ENCODE results near the gene TXK.

Gene TXK

DNA sequence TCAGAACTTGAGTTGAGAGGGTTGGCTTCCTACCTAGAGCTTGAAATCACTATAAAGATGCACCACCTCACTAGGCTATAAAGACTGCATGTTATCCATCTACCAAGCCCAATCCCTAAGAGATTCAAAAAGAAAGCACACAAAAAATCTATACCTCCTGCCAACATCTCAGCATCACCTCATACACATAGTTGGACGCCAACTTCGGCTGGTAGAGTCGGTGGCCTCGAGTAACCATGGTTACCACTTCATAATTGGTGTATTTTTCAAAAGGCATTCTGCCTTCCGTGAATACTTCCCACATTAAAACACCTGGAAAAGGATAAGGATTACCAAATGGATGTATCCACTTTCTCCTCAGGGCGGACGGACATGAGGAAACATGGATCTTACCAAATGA is 4.5 kb upstream of the TXK start:
- no peak overlapping the region for H2AFZ ChIP-seq (ENCODE audit: low read length, unreplicated experiment)
- no peaks in the 10 kb centered on the region for H3K36me3 ChIP-seq (ENCODE audit: insufficient read depth, low read length)
- H3K27ac ChIP-seq (ENCODE audit: low read depth, low read length) = no peak overlapping the region
- H3K4me1 ChIP-seq (ENCODE audit: control insufficient read depth, insufficient read depth, low read length, unreplicated experiment) = peaks cover 18% of the 10 kb centered on the region
- no peak overlapping the region for H3K4me3 ChIP-seq (ENCODE audit: low read depth, low read length)
- H3K27me3 ChIP-seq (ENCODE audit: insufficient read depth, low read length) = no peaks in the 10 kb centered on the region
- H3K79me2 ChIP-seq (ENCODE audit: control insufficient read depth, insufficient read depth, low read length, unreplicated experiment) = no peaks in the 10 kb centered on the region

DNA sequence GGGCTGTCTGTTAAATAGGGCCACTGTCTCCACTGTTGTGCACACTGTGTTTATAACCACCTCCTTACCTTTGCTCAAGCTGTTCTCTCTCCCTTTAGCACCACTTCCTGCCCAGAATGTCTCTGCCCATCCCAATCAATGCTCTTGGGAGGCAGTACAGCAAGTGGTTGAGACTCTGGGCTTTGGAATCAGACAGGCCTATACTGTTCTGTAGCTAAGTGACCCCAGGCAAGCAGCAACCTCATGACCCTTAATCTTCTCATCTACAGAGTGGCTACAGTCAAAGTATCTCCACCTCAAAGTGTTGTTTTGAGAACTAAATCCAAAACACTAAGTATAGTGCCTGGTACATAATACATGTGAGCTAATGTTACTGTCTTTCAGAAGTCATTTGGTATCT is 3.8 kb upstream of the TXK start:
- H3K27me3 ChIP-seq (ENCODE audit: insufficient read depth, low read length) = no peaks in the 10 kb centered on the region
- H3K36me3 ChIP-seq (ENCODE audit: insufficient read depth, low read length) = no peaks in the 10 kb centered on the region
- H2AFZ ChIP-seq (ENCODE audit: low read length, unreplicated experiment) = no peak overlapping the region
- H3K79me2 ChIP-seq (ENCODE audit: control insufficient read depth, insufficient read depth, low read length, unreplicated experiment) = no peaks in the 10 kb centered on the region
- peaks cover 19% of the 10 kb centered on the region for H3K4me1 ChIP-seq (ENCODE audit: control insufficient read depth, insufficient read depth, low read length, unreplicated experiment)
- no peak overlapping the region for H3K4me3 ChIP-seq (ENCODE audit: low read depth, low read length)
- H3K27ac ChIP-seq (ENCODE audit: low read depth, low read length) = no peak overlapping the region

DNA sequence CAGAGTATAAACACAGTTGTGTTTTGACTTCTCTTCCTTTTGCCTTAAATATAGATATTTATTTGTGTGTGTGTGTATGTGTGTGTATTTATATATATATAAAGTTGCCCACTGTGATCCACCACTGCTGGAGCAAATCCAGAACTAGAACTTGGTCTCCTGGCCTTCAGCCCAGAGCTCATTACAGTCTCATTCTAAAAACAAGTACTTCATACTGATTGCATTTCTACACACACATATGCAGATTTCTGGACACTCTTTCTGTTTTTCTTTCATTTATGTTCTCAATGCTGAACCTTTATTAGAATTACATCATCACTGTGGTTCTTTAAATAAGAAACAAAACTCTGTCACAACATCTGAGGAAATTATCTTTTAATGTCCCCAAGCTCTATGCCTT is 381 bp downstream of the TXK start:
- H3K27me3 ChIP-seq (ENCODE audit: insufficient read depth, low read length) = no peaks in the 10 kb centered on the region
- no peak overlapping the region for H3K27ac ChIP-seq (ENCODE audit: low read depth, low read length)
- H3K36me3 ChIP-seq (ENCODE audit: insufficient read depth, low read length) = no peaks in the 10 kb centered on the region
- H3K4me1 ChIP-seq (ENCODE audit: control insufficient read depth, insufficient read depth, low read length, unreplicated experiment) = peaks cover 20% of the 10 kb centered on the region
- H3K4me3 ChIP-seq (ENCODE audit: low read depth, low read length) = no peak overlapping the region
- H2AFZ ChIP-seq (ENCODE audit: low read length, unreplicated experiment) = no peak overlapping the region
- H3K79me2 ChIP-seq (ENCODE audit: control insufficient read depth, insufficient read depth, low read length, unreplicated experiment) = no peaks in the 10 kb centered on the region

GRCh38 chr4:48131736-48132135 is 2.3 kb downstream of the TXK start:
- peaks cover 31% of the 10 kb centered on the region for H3K4me1 ChIP-seq (ENCODE audit: control insufficient read depth, insufficient read depth, low read length, unreplicated experiment)
- H3K27me3 ChIP-seq (ENCODE audit: insufficient read depth, low read length) = no peaks in the 10 kb centered on the region
- H3K4me3 ChIP-seq (ENCODE audit: low read depth, low read length) = no peak overlapping the region
- H3K36me3 ChIP-seq (ENCODE audit: insufficient read depth, low read length) = no peaks in the 10 kb centered on the region
- H3K27ac ChIP-seq (ENCODE audit: low read depth, low read length) = no peak overlapping the region
- no peaks in the 10 kb centered on the region for H3K79me2 ChIP-seq (ENCODE audit: control insufficient read depth, insufficient read depth, low read length, unreplicated experiment)
- no peak overlapping the region for H2AFZ ChIP-seq (ENCODE audit: low read length, unreplicated experiment)

- H3K79me2 ChIP-seq (ENCODE audit: control insufficient read depth, insufficient read depth, low read length, unreplicated experiment) = no peaks in the 10 kb centered on the region
- H3K27me3 ChIP-seq (ENCODE audit: insufficient read depth, low read length) = no peaks in the 10 kb centered on the region
- H3K4me1 ChIP-seq (ENCODE audit: control insufficient read depth, insufficient read depth, low read length, unreplicated experiment) = peaks cover 31% of the 10 kb centered on the region
- H3K4me3 ChIP-seq (ENCODE audit: low read depth, low read length) = no peak overlapping the region
- no peak overlapping the region for H3K27ac ChIP-seq (ENCODE audit: low read depth, low read length)
- H3K36me3 ChIP-seq (ENCODE audit: insufficient read depth, low read length) = no peaks in the 10 kb centered on the region
- no peak overlapping the region for H2AFZ ChIP-seq (ENCODE audit: low read length, unreplicated experiment)
These were observed 4.0 kb downstream of the TXK start for GRCh38 chr4:48130100-48130499.

GRCh38 chr4:48129307-48130014 is 4.6 kb downstream of the TXK start:
- Histone ChIP-seq H3K27me3 (ENCODE audit: insufficient read depth, low read length) (no peaks in the 10 kb centered on the region), H3K4me1 (ENCODE audit: control insufficient read depth, insufficient read depth, low read length, unreplicated experiment) (peaks cover 31% of the 10 kb centered on the region), H3K4me3 (ENCODE audit: low read depth, low read length) (no peak overlapping the region), H2AFZ (ENCODE audit: low read length, unreplicated experiment) (no peak overlapping the region), H3K27ac (ENCODE audit: low read depth, low read length) (no peak overlapping the region), H3K79me2 (ENCODE audit: control insufficient read depth, insufficient read depth, low read length, unreplicated experiment) (no peaks in the 10 kb centered on the region), H3K36me3 (ENCODE audit: insufficient read depth, low read length) (no peaks in the 10 kb centered on the region)

GRCh38 chr4:48127682-48128404 is 6.2 kb downstream of the TXK start:
- Histone ChIP-seq H3K4me1 (ENCODE audit: control insufficient read depth, insufficient read depth, low read length, unreplicated experiment) (peaks cover 24% of the 10 kb centered on the region), H3K36me3 (ENCODE audit: insufficient read depth, low read length) (no peaks in the 10 kb centered on the region), H3K4me3 (ENCODE audit: low read depth, low read length) (peak overlapping the region; percentile 56), H3K27me3 (ENCODE audit: insufficient read depth, low read length) (no peaks in the 10 kb centered on the region), H3K27ac (ENCODE audit: low read depth, low read length) (peak overlapping the region; percentile 70), H2AFZ (ENCODE audit: low read length, unreplicated experiment) (peak overlapping the region; percentile 50), H3K79me2 (ENCODE audit: control insufficient read depth, insufficient read depth, low read length, unreplicated experiment) (no peaks in the 10 kb centered on the region)

- Histone ChIP-seq H3K79me2 (ENCODE audit: control insufficient read depth, insufficient read depth, low read length, unreplicated experiment) (no peaks in the 10 kb centered on the region), H3K27me3 (ENCODE audit: insufficient read depth, low read length) (no peaks in the 10 kb centered on the region), H3K36me3 (ENCODE audit: insufficient read depth, low read length) (no peaks in the 10 kb centered on the region), H3K27ac (ENCODE audit: low read depth, low read length) (peak overlapping the region; percentile 70), H2AFZ (ENCODE audit: low read length, unreplicated experiment) (peak overlapping the region; percentile 50), H3K4me3 (ENCODE audit: low read depth, low read length) (no peak overlapping the region), H3K4me1 (ENCODE audit: control insufficient read depth, insufficient read depth, low read length, unreplicated experiment) (peaks cover 24% of the 10 kb centered on the region)
These were observed 6.8 kb downstream of the TXK start for GRCh38 chr4:48127231-48127630.

- H3K27me3 ChIP-seq (ENCODE audit: insufficient read depth, low read length) = no peaks in the 10 kb centered on the region
- no peaks in the 10 kb centered on the region for H3K36me3 ChIP-seq (ENCODE audit: insufficient read depth, low read length)
- peaks cover 24% of the 10 kb centered on the region for H3K4me1 ChIP-seq (ENCODE audit: control insufficient read depth, insufficient read depth, low read length, unreplicated experiment)
- H3K4me3 ChIP-seq (ENCODE audit: low read depth, low read length) = no peak overlapping the region
- no peak overlapping the region for H2AFZ ChIP-seq (ENCODE audit: low read length, unreplicated experiment)
- no peaks in the 10 kb centered on the region for H3K79me2 ChIP-seq (ENCODE audit: control insufficient read depth, insufficient read depth, low read length, unreplicated experiment)
- no peak overlapping the region for H3K27ac ChIP-seq (ENCODE audit: low read depth, low read length)
These were observed 7.4 kb downstream of the TXK start for GRCh38 chr4:48126621-48127020.

DNA sequence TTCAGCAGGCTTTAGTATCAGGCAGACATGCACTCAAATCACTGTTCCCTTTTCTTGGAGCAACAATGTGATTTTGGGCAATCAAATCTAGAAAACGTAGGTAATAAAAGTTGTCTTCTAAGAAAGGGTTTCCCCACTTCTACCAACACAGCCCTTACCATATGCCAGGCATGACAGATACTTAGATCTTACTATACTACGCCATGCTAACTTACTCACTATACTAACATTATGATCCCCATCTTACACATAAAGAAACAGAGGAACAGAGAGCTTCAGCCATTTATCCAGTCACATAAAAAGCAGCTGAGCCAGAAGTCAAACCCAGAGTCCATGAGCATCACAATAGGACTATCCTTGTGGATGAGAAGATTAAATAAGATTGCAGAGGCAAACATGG is 9.2 kb downstream of the TXK start:
- H3K4me1 ChIP-seq (ENCODE audit: control insufficient read depth, insufficient read depth, low read length, unreplicated experiment) = peaks cover 22% of the 10 kb centered on the region
- no peak overlapping the region for H2AFZ ChIP-seq (ENCODE audit: low read length, unreplicated experiment)
- H3K36me3 ChIP-seq (ENCODE audit: insufficient read depth, low read length) = no peaks in the 10 kb centered on the region
- no peaks in the 10 kb centered on the region for H3K79me2 ChIP-seq (ENCODE audit: control insufficient read depth, insufficient read depth, low read length, unreplicated experiment)
- no peak overlapping the region for H3K27ac ChIP-seq (ENCODE audit: low read depth, low read length)
- no peaks in the 10 kb centered on the region for H3K27me3 ChIP-seq (ENCODE audit: insufficient read depth, low read length)
- H3K4me3 ChIP-seq (ENCODE audit: low read depth, low read length) = no peak overlapping the region

- Histone ChIP-seq H3K4me3 (ENCODE audit: low read depth, low read length) (no peak overlapping the region), H2AFZ (ENCODE audit: low read length, unreplicated experiment) (no peak overlapping the region), H3K27me3 (ENCODE audit: insufficient read depth, low read length) (no peaks in the 10 kb centered on the region), H3K4me1 (ENCODE audit: control insufficient read depth, insufficient read depth, low read length, unreplicated experiment) (peaks cover 10% of the 10 kb centered on the region), H3K36me3 (ENCODE audit: insufficient read depth, low read length) (no peaks in the 10 kb centered on the region), H3K79me2 (ENCODE audit: control insufficient read depth, insufficient read depth, low read length, unreplicated experiment) (no peaks in the 10 kb centered on the region), H3K27ac (ENCODE audit: low read depth, low read length) (no peak overlapping the region)
These were observed 11.3 kb downstream of the TXK start for GRCh38 chr4:48122756-48123155.

Data from ACC112 (cell line).